HPDE6-E6E7 (cell line): ENCODE measurements around the gene CCDC15.

ENCODE experiments used
- DNase-seq: peaks from one replicate; pipeline ENCODE4 v3.0.0; 2011; ENCODE audit warnings: missing footprints; ENCODE audit errors: extremely low spot score

Gene CCDC15

DNA sequence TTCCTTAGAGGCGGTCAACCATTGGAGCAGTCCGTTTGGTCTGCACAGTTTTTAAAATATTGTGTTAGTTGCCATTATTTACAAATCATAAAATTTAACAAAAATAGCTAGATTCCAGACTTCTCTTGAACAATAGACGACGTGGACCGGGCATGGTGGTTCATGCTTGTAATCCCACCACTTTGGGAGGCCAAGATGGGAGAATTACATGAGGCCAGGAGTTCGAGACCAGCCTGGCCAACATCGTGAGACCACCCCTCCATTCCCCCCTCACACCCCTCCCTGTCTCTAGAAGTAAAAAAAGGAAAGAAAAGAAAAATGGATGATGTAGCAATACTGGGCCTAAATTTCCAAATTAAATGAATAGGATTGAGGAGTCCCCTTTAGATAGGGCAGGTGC lies 110.1 kb downstream of the CCDC15 start:
- DNase-seq = no peak

DNA sequence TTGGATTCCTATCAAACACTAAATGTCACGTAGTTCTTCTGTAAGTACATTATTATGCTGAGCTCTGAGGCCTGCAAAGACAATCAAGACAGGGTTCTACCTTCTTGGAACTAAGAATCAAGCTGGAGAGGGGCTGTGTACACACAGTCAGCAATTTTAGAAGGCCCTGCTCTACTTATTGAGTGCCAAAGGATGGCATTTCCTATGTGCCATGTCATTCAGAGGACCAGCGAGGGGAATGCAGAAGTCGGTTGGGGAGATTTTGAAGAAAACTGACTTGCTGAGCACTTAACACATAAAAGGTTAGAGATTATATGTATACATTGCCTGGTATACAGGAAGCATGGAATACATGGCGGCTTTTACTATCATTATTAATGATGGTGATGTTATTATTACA lies 114.4 kb downstream of the CCDC15 start:
- DNase-seq = no peak

GRCh38 chr11:125069008-125069407 lies 115.0 kb downstream of the CCDC15 start:
- DNase-seq = no peak

DNA sequence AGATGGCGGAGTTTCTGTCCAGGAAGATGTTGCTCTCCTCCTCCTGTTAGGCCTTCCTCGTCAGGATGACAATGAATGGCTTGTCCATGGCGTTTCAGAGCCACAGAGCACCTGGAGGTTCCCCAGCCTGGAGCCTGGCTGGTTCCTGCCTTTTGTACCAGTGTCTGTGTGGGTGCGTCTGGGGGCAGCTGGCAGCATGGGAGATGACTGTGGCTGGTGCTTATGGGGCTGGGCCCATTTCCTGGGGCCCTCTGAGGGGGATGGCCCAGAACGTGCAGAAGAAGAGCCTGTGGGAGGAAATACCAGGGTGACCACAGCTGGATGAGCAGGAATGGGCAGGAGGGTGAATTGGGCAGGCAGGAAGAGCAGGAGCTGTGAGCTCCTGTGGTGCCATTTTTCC lies 115.8 kb downstream of the CCDC15 start:
- DNase-seq = no peak

GRCh38 chr11:125070699-125071254 lies 116.8 kb downstream of the CCDC15 start:
- DNase-seq = peak; percentile 91

DNA sequence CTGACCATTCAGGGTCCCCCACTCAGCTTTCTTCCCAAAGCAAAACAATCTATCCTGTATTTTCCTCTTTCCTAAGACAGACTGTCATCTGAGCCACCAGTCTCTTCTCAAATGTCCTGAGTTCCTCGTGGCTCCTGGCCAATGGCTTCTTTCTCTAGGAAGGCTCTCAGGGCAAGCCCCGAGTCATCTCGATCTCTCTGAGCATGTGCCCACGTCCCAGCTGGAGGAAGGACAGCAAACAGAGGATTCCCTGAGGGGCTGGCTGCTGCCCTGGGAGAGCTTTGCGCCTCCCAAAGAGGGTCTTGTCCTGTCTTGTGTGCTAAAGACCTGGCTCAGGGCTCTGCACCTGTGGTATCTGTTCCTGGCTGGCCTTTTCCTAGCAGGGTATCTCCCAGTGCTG lies 117.4 kb downstream of the CCDC15 start:
- no peak for DNase-seq

DNA sequence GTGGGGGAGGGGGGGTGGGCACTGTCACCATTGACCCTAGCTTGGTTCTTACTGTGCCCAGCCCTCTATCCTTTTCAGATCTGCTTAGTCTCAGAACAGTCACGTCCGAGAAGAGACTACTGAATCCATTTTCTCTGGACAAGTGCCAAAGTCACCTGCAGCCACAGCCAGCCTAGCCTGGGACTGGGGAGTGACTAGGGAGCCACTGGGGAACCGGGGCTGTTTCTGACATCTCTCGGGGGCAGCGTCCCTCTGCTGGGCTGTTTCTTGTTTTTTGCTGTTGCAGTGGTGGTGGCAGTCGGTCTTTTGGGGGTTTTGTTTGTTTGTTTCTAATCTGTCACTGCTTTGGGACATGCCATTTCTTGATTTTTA lies 117.8 kb downstream of the CCDC15 start:
- no peak for DNase-seq

GRCh38 chr11:125072218-125072960 lies 118.4 kb downstream of the CCDC15 start:
- DNase-seq = no peak

GRCh38 chr11:125072961-125073590 lies 119.1 kb downstream of the CCDC15 start:
- DNase-seq = no peak

- DNase-seq = no peak
Observed at GRCh38 chr11:125073616-125074483, 119.8 kb downstream of the CCDC15 start.

DNA sequence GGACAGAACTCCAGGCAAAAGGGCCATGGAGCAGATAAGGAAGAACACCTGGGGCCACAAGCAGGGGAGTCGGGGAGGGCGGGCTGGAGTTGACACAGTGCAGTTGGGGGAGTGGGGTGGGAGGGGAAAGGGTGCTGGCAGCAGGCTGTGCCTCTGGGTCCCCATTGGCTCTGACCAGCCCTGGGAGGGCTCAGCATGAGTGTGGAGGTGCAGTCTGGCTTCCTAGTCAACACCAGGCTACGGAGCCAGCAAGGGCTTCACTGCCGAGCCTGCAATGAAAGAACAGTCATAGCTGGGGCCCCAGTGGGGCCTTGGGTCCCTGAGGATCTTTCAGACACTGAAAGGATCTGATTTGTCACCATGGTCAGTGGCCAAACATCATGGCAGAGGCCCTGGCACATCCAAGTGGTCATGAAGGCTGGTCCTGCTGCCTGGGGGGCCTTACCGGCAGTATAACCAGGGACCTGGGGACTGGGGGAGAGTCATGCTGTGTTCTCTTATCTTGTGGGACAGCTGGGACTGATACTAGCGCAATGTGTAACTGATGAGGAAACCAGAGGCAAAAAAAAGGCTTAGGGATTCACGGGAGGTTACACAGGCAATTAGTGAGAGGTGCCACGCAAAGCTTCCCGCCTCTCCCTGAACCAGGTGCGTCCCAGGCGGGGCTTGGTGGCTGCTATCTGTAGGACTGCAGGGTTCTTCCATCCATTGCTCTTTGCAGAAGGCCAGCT lies 120.7 kb downstream of the CCDC15 start:
- DNase-seq = no peak

- no peak for DNase-seq
Observed at GRCh38 chr11:125075242-125075625, 121.2 kb downstream of the CCDC15 start.

- peak; percentile 92 for DNase-seq
Observed at GRCh38 chr11:125075900-125076317, 121.9 kb downstream of the CCDC15 start.

GRCh38 chr11:125076378-125076945 lies 122.5 kb downstream of the CCDC15 start:
- no peak for DNase-seq

GRCh38 chr11:125078016-125078415 lies 124.0 kb downstream of the CCDC15 start:
- DNase-seq = no peak

DNA sequence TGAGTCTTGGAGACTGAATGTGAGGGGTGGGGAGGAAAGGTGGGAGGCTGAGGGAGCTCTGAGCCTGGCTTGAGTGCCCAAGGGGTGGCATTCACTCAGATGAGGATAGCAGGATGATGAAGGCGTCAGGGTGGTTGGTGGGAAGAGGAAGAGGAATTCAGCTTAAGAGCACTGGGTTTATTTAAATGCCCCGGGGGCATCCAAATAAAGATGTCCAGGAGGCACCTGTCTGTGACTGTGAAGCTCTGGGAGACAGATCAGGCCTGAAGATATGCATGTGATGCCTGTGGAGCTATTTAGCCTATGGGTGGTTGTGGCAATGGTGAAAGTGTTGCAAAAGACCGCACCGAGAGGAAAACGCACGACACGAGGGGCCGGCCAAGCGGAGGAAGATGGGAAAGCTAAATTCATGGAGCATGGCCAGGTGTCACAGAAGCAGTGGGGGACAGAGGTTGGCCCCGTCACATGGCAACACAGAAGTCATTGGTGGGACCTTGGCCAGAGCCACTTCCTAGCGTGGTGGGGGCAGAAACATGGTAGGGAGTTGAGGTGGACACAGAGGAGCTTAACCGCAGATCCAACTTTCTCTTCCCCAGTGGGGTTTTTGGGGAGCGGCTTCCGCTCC lies 124.6 kb downstream of the CCDC15 start:
- DNase-seq = no peak

DNA sequence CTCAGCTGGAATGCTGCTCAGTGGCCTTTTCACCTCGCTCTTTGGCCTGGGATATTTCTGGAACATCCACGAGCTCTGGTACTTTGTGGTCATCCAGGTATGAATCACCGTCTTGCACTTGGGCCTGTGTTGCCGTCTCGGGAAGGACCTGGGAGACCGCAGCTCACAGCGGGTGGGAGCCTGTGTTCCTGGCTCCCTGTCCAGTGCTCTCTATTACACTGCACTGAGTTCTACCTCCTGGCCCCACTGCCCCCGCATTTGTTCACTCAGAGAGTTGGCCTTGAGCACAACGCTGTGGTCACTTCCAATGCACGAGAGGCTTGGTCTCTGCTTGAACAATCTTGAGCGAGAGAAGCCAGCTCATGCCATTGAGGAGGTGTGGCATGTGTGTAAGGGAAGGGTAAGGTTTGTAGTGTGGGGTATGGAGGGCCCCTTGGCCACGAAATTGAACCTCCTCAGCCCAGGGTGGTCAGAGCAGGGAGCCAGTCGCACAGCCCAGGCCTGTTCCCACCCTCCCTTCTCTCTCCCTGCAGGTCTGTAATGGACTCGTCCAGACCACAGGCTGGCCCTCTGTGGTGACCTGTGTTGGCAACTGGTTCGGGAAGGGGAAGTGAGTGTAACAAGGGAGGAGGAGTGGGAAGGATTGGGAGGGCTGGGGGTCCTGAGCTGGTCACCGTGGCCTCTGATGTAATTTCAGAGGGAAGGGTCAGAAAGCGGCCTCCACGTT lies 125.3 kb downstream of the CCDC15 start:
- no peak for DNase-seq

DNA sequence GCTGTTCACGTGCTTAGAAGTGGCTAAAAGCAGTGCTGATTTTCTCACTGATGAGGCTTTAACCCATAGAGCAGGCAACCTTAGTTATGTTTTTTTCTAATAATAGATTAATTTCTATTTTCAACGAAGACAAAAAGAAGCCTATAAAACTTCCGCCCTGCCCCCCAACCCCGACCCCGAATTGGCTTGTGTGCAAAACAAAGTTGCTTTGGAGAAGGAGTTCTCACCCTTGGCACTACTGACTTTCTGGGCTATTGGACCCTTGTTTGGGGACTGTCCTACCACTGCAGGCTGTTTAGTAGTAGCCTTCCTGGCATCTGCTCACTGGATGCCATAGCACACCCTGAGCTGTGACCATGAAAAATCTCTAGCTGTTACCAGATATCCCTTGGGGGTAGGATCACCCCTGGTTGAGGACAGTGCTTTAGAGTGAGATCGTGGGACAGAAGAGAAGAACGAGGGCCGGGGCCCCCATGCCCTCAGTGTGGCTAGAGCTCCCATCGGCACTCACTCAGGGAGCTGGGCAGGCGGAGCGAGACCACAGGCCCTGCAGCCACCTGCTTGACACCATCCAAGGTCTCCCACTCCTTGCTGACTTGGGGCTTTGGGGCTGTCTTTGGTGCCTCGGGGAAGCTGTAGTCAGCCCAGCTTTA lies 126.0 kb downstream of the CCDC15 start:
- DNase-seq = no peak

DNA sequence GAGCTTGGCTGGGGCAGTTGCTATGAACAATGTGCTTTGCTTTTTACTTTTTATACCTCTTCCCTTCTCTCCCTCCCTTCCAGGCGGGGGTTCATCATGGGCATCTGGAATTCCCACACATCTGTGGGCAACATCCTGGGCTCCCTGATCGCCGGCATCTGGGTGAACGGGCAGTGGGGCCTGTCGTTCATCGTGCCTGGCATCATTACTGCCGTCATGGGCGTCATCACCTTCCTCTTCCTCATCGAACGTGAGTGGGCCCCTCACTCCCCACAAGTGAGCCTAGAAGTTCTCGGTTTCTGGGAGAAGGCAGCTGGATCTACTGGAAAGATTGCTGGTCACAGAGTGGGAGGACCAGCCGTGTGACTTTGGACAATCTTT lies 126.5 kb downstream of the CCDC15 start:
- DNase-seq = no peak
